HFFc6 (cell line): ENCODE data around the gene TMEM125. TPM values are rescaled to one million over a fixed set of nuclear protein-coding genes. Genes with fewer than 3 reads are reported as not detected.

ENCODE experiments used
- DNase-seq: peaks from one replicate; pipeline ENCODE4 v3.0.0-alpha.2; 2018
- H3K27ac Mint-ChIP-seq: 2 replicates; pipeline ENCODE4 v1.8.0; 2020; ENCODE audit warnings: mild to moderate bottlenecking, mixed read lengths
- H3K27me3 Mint-ChIP-seq: 2 replicates; pipeline ENCODE4 v1.8.0; 2021; ENCODE audit warnings: mild to moderate bottlenecking, moderate library complexity, mixed read lengths; ENCODE audit not compliant: insufficient read depth
- H3K36me3 Mint-ChIP-seq: 2 replicates; pipeline ENCODE4 v1.8.0; 2021; ENCODE audit warnings: low read depth, mixed read lengths
- H3K4me1 Mint-ChIP-seq: 2 replicates; pipeline ENCODE4 v1.8.0; 2020; ENCODE audit warnings: low read depth, mixed read lengths
- H3K4me3 Mint-ChIP-seq: 2 replicates; pipeline ENCODE4 v1.8.0; 2020; ENCODE audit warnings: mild to moderate bottlenecking, moderate library complexity, mixed read lengths
- H3K9me3 Mint-ChIP-seq: 2 replicates; pipeline ENCODE4 v1.8.0; 2020; ENCODE audit warnings: mild to moderate bottlenecking, mixed read lengths
- total RNA-seq, 6 experiments: library from RNA; stranded (reverse); fragmentation: NEBNext Ultra II Directional; extraction: Animal tissue kit (Norgen Biotek cat#: 25700); gene quantifications; 2 replicates in 1 of 6; 3 replicates in 5 of 6; pipeline ENCODE4 v1.2.3, GENCODE V29; 2021
- TF ChIP-seq, protein P1 (sequence below): fragments of 200-600 bp; sonication (generic); IDR thresholded peaks from 2 replicates; pipeline ENCODE4 v1.5.0; 2021; ENCODE audit warnings: antibody characterized with exemption, mild to moderate bottlenecking

The TMEM125 gene
- total RNA-seq, 6 experiments from 2014 or later: not detected

DNA sequence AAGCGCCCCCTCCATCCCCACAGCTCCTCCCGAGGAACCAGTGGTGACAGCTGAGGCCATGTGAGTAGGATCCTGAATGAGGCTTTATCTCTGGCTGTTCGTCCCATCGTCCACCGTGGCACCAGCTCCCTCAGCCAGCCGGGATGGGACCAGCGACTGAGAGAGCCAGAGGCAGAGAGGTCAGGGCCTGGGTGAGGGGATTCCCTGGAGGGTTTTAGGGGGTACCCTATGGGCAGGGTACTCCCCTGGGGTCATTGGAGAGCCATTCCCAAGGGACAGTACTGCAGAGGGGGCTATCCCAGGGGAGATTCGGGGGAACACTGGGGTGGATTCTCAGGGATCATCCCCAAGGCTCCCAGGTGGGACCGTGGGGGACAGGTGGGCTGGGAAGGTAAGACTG lies 2.4 kb downstream of the TMEM125 start:
- Mint-ChIP-seq H3K9me3 (no peaks in the 10 kb centered on the region), H3K27me3 (peaks cover 7% of the 10 kb centered on the region), H3K36me3 (no peaks in the 10 kb centered on the region), H3K27ac (no peak overlapping the region), H3K4me3 (no peak overlapping the region), H3K4me1 (peaks cover 17% of the 10 kb centered on the region)
- TF ChIP-seq, protein P1, sequence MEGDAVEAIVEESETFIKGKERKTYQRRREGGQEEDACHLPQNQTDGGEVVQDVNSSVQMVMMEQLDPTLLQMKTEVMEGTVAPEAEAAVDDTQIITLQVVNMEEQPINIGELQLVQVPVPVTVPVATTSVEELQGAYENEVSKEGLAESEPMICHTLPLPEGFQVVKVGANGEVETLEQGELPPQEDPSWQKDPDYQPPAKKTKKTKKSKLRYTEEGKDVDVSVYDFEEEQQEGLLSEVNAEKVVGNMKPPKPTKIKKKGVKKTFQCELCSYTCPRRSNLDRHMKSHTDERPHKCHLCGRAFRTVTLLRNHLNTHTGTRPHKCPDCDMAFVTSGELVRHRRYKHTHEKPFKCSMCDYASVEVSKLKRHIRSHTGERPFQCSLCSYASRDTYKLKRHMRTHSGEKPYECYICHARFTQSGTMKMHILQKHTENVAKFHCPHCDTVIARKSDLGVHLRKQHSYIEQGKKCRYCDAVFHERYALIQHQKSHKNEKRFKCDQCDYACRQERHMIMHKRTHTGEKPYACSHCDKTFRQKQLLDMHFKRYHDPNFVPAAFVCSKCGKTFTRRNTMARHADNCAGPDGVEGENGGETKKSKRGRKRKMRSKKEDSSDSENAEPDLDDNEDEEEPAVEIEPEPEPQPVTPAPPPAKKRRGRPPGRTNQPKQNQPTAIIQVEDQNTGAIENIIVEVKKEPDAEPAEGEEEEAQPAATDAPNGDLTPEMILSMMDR: no peak
- DNase-seq: no peak

DNA sequence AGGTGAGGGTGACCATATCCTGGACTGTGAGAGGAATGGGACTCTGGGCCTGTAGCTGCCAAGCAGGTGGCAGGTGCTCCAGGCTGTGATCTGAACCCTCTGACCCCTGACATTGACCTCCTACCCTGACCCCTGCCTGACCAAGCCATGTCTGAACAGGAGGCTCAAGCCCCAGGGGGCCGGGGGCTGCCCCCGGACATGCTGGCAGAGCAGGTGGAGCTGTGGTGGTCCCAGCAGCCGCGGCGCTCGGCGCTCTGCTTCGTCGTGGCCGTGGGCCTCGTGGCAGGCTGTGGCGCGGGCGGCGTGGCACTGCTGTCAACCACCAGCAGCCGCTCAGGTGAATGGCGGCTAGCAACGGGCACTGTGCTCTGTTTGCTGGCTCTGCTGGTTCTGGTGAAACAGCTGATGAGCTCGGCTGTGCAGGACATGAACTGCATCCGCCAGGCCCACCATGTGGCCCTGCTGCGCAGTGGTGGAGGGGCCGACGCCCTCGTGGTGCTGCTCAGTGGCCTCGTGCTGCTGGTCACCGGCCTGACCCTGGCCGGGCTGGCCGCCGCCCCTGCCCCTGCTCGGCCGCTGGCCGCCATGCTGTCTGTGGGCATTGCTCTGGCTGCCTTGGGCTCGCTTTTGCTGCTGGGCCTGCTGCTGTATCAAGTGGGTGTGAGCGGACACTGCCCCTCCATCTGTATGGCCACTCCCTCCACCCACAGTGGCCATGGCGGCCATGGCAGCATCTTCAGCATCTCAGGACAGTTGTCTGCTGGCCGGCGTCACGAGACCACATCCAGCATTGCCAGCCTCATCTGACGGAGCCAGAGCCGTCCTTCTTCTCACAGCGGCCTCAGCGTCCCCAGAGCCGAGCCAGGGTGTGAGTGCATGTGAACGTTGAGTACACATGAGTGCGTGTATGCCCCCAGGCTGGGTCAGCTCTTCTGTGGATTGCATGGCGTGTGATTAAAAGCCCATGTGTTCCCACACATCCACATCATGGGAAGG lies 3.1 kb downstream of the TMEM125 start:
- no peak overlapping the region for H3K4me3 Mint-ChIP-seq
- DNase-seq: no peak
- no peaks in the 10 kb centered on the region for H3K9me3 Mint-ChIP-seq
- TF ChIP-seq, protein P1: no peak
- H3K27ac Mint-ChIP-seq: no peak overlapping the region
- H3K27me3 Mint-ChIP-seq: peaks cover 7% of the 10 kb centered on the region
- H3K36me3 Mint-ChIP-seq: no peaks in the 10 kb centered on the region
- peaks cover 10% of the 10 kb centered on the region for H3K4me1 Mint-ChIP-seq

DNA sequence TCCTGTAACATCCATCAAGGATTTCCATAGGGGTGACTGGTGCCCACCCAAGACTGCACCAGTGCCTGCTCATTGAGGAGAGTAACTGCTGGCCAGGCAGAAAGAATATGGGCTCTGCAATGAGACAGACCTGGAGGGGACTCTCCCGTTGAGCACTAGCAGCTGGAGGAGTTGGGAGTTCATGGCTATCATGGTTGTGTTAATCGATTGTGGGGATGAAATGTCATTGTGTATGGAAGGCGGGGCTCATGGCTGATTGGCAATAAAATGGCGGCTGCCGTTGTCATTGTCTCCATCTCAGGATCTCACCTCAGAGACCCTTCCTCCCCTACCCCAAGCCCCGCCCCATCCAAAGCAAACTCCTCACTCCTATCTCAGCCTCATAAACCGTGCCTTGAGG lies 3.9 kb downstream of the TMEM125 start:
- no peaks in the 10 kb centered on the region for H3K9me3 Mint-ChIP-seq
- H3K27ac Mint-ChIP-seq: no peak overlapping the region
- H3K36me3 Mint-ChIP-seq: no peaks in the 10 kb centered on the region
- DNase-seq: no peak
- H3K4me3 Mint-ChIP-seq: no peak overlapping the region
- peaks cover 10% of the 10 kb centered on the region for H3K4me1 Mint-ChIP-seq
- peaks cover 7% of the 10 kb centered on the region for H3K27me3 Mint-ChIP-seq
- TF ChIP-seq, protein P1: no peak

DNA sequence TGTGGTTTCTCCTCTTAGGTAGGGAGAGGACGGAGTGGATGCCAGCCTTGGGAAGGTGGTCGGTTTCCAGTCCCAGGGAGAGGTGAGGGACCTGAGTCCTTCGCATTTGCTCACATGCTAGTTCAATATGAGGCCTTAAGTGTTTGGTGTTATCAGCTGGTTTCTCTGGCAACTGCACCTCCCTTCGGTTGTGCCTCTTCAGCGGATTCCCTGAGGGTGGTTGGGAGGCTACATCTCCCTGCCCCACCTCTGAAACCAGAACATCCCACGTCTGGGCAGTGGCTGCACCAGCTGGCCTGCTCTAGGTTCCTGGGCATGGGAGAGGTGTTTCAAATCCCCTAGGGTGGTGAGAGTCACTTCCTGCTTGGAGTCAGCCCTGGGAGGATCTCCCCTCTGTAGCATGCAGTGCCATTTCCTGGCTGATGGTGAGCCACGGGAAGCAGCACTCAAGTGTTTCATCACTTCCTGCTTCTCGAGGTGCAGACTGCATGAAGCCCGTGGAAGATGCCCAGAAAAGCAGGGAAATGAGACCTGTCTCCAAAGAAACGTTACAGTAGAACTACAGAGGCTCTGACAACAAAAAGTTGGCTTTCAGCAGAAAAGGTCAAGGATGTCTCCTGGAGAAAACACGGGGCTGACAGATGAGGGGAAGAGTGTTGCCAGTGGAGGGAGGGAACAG lies 4.5 kb downstream of the TMEM125 start:
- Mint-ChIP-seq H3K27me3 (peaks cover 8% of the 10 kb centered on the region), H3K4me3 (no peak overlapping the region), H3K27ac (no peak overlapping the region), H3K4me1 (peaks cover 10% of the 10 kb centered on the region), H3K36me3 (no peaks in the 10 kb centered on the region), H3K9me3 (no peaks in the 10 kb centered on the region)
- TF ChIP-seq, protein P1: no peak
- DNase-seq: peak; percentile 11

DNA sequence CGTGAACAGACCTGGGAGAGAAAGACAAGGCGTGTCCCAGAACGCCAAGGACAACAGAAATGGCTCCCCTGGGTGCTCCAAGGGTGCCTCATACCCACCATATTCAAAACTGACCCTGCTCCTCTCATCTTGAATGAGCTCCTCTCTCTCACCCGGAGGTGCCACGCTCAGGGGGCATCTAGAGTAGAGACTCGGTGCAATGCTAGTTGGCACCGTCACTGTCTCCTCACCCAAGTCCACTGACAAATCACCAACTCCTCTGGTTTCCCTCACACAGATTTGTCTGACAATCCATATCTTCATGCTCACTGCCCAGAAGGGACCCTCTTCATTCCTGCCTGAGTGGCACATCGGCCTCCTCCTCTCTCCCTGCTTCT lies 5.0 kb downstream of the TMEM125 start:
- Mint-ChIP-seq H3K9me3 (no peaks in the 10 kb centered on the region), H3K27ac (no peak overlapping the region; the same call in 1 of the 2 replicates), H3K27me3 (peaks cover 7% of the 10 kb centered on the region), H3K4me3 (no peak overlapping the region), H3K4me1 (peaks cover 10% of the 10 kb centered on the region), H3K36me3 (no peaks in the 10 kb centered on the region)
- TF ChIP-seq, protein P1: no peak
- DNase-seq: no peak
